A549 (cell line): ENCODE measurements around the gene ACOXL.

Source experiments
- ESRRA ChIP-seq: fragments of 150-350 bp; IDR thresholded peaks from 2 replicates; pipeline ENCODE4 v1.6.1; 2014; ENCODE audit warnings: mild to moderate bottlenecking, low read length, borderline replicate concordance
- JUNB ChIP-seq: fragments of >200 bp; sonication (Bioruptor Twin); formaldehyde crosslinking; IDR thresholded peaks from 2 replicates; pipeline ENCODE4 v1.6.1; 2016
- MAZ ChIP-seq: fragments of 150-350 bp; IDR thresholded peaks from 2 replicates; pipeline ENCODE4 v1.6.1; 2014; ENCODE audit warnings: antibody characterized with exemption, low read depth, low read length, borderline replicate concordance
- SMC3 ChIP-seq: fragments of >200 bp; sonication (Bioruptor Twin); formaldehyde crosslinking; IDR thresholded peaks from 3 replicates; pipeline ENCODE4 v1.6.1; 2018; ENCODE audit warnings: inconsistent platforms
- USF2 ChIP-seq: fragments of 450-650 bp; IDR thresholded peaks from 2 replicates; pipeline ENCODE4 v1.6.1; 2014; ENCODE audit warnings: antibody characterized with exemption
- ZFP36 ChIP-seq: fragments of 450-650 bp; IDR thresholded peaks from 2 replicates; pipeline ENCODE4 v1.6.1; 2014; ENCODE audit warnings: borderline replicate concordance; ENCODE audit not compliant: partially characterized antibody
- TF ChIP-seq, protein P1 (sequence below): fragments of >200 bp; sonication (Bioruptor Twin); formaldehyde crosslinking; IDR thresholded peaks from 3 replicates; pipeline ENCODE4 v1.5.1; 2016
- TF ChIP-seq, protein P2 (sequence below): IDR thresholded peaks from 2 replicates; pipeline ENCODE4 v1.6.1; 2012

GRCh38 chr2:110950281-110950680 is 217.9 kb downstream of the ACOXL start:
- TF ChIP-seq, protein P1, sequence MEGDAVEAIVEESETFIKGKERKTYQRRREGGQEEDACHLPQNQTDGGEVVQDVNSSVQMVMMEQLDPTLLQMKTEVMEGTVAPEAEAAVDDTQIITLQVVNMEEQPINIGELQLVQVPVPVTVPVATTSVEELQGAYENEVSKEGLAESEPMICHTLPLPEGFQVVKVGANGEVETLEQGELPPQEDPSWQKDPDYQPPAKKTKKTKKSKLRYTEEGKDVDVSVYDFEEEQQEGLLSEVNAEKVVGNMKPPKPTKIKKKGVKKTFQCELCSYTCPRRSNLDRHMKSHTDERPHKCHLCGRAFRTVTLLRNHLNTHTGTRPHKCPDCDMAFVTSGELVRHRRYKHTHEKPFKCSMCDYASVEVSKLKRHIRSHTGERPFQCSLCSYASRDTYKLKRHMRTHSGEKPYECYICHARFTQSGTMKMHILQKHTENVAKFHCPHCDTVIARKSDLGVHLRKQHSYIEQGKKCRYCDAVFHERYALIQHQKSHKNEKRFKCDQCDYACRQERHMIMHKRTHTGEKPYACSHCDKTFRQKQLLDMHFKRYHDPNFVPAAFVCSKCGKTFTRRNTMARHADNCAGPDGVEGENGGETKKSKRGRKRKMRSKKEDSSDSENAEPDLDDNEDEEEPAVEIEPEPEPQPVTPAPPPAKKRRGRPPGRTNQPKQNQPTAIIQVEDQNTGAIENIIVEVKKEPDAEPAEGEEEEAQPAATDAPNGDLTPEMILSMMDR, result no peak
- TF ChIP-seq JUNB (no peak), SMC3 (no peak), ZFP36 (no peak), ESRRA (no peak), MAZ (no peak), USF2 (no peak)
- TF ChIP-seq, protein P2, sequence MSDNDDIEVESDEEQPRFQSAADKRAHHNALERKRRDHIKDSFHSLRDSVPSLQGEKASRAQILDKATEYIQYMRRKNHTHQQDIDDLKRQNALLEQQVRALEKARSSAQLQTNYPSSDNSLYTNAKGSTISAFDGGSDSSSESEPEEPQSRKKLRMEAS, result no peak
